ENCODE results near the gene CDH23.

GRCh38 chr10:71392292-71392691 is 4.4 kb upstream of the CDH23 start:
- TF ChIP-seq CTCF (IDR thresholded peaks at IDR 0.05) = no peak
- TF ChIP-seq POLR2A (IDR thresholded peaks at IDR 0.05) = no peak
